Gastroesophageal sphincter (tissue), 4 donors: Measurements from ENCODE around the gene CMIP. TPM values are rescaled to one million over a fixed set of nuclear protein-coding genes. Genes with fewer than 3 reads are reported as not detected.

ENCODE experiments used
- ATAC-seq: fragments of 150-250 bp; one replicate; pipeline ENCODE4 v1.9.1; 2016; ENCODE audit warnings: mild to moderate bottlenecking, moderate library complexity
- H3K27ac ChIP-seq, 4 donors: fragments of 200-600 bp; sonication (generic) in 3 of 4; 1 replicate in 3 of 4; 2 replicates in 1 of 4; pipeline ENCODE4 v1.5.1; 2016 to 2019
- H3K27me3 ChIP-seq: fragments of 200-600 bp; sonication (generic); one replicate; pipeline ENCODE4 v1.5.1; 2019
- H3K36me3 ChIP-seq, 2 donors: fragments of 200-600 bp; sonication (generic); one replicate each; pipeline ENCODE4 v1.5.1; 2019; ENCODE audit warnings: control low read depth in 1 of 2
- H3K4me1 ChIP-seq, 3 donors: fragments of 200-600 bp; sonication (generic); 1 replicate in 2 of 3; 2 replicates in 1 of 3; pipeline ENCODE4 v1.5.1; 2016 to 2019; ENCODE audit warnings: control low read depth in 2 of 3
- H3K4me3 ChIP-seq, 2 donors: fragments of 200-600 bp; sonication (generic); one replicate each; pipeline ENCODE4 v1.5.1; 2019; ENCODE audit warnings: mild to moderate bottlenecking in 1 of 2, moderate library complexity in 1 of 2
- H3K9me3 ChIP-seq, 3 donors: fragments of 200-600 bp; sonication (generic); one replicate each; pipeline ENCODE4 v1.5.1; 2017 to 2019; ENCODE audit warnings: control low read depth in 2 of 3
- EP300 ChIP-seq: sonication (generic); formaldehyde crosslinking; IDR thresholded peaks from one replicate; pipeline ENCODE4 v1.6.1; 2017; ENCODE audit warnings: antibody characterized with exemption, mild to moderate bottlenecking
- POLR2A ChIP-seq, 2 donors: fragments of 450-650 bp; IDR thresholded peaks; one replicate each; pipeline ENCODE4 v1.6.1; 2017; ENCODE audit warnings: antibody characterized with exemption in 2 of 2, mild to moderate bottlenecking in 2 of 2, moderate library complexity in 1 of 2
- POLR2AphosphoS5 ChIP-seq: sonication (generic); formaldehyde crosslinking; IDR thresholded peaks from one replicate; pipeline ENCODE4 v1.6.1; 2017; ENCODE audit warnings: antibody characterized with exemption
- WGBS, 2 donors: methylation state at CpG; one replicate each; pipeline ENCODE4 v1.1.5; 2018; ENCODE audit warnings: low coverage in 1 of 2; 5-methylcytosine and 5-hydroxymethylcytosine counted together
- total RNA-seq, 4 donors: library from RNA; depleted of rRNA; stranded (reverse); fragments of >200 nt; gene quantifications; one replicate each; pipeline ENCODE4 v1.1.0, GENCODE V29; 2016
- TF ChIP-seq, protein P1 (sequence below), 4 experiments: fragments of 200-600 bp in 2 of 4; fragments of 450-650 bp in 2 of 4; sonication (generic) in 1 of 4; IDR thresholded peaks; one replicate each; pipeline ENCODE4 v1.5.1; 2017 to 2019; ENCODE audit warnings: antibody characterized with exemption in 4 of 4, mild to moderate bottlenecking in 2 of 4, moderate library complexity in 2 of 4

CMIP gene
- total RNA-seq, 4 donors from 2014 or later: 13.4 to 24.0 (median 19.2) TPM

GRCh38 chr16:81705261-81705660 lies 260.7 kb downstream of the CMIP start:
- Histone ChIP-seq H3K27ac (no peak overlapping the region), H3K36me3 (peaks cover 0 to 97% of the 10 kb centered on the region in 2 donors), H3K9me3 (no peaks in the 10 kb centered on the region), H3K27me3 (no peaks in the 10 kb centered on the region), H3K4me1 (peaks cover 0 to 27% (median 0%) of the 10 kb centered on the region in 3 donors), H3K4me3 (no peak overlapping the region)
- TF ChIP-seq EP300: no peak
- no peak for TF ChIP-seq POLR2AphosphoS5
- no peak for TF ChIP-seq POLR2A (IDR thresholded peaks at IDR 0.05)
- TF ChIP-seq, protein P1, sequence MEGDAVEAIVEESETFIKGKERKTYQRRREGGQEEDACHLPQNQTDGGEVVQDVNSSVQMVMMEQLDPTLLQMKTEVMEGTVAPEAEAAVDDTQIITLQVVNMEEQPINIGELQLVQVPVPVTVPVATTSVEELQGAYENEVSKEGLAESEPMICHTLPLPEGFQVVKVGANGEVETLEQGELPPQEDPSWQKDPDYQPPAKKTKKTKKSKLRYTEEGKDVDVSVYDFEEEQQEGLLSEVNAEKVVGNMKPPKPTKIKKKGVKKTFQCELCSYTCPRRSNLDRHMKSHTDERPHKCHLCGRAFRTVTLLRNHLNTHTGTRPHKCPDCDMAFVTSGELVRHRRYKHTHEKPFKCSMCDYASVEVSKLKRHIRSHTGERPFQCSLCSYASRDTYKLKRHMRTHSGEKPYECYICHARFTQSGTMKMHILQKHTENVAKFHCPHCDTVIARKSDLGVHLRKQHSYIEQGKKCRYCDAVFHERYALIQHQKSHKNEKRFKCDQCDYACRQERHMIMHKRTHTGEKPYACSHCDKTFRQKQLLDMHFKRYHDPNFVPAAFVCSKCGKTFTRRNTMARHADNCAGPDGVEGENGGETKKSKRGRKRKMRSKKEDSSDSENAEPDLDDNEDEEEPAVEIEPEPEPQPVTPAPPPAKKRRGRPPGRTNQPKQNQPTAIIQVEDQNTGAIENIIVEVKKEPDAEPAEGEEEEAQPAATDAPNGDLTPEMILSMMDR (IDR thresholded peaks at IDR 0.05): no peak
- no CpG with 5 or more reads among the region's 13 CpGs for WGBS, 2 donors
- no peak for ATAC-seq

GRCh38 chr16:81706327-81707295 lies 262.0 kb downstream of the CMIP start:
- WGBS, 2 donors: 87% methylated on average over 13 of the region's 26 CpGs; no CpG with 5 or more reads in 1 of the 2 donors
- Histone ChIP-seq H3K36me3 (peaks cover 0 to 87% of the 10 kb centered on the region in 2 donors), H3K27me3 (no peaks in the 10 kb centered on the region), H3K4me1 (peaks cover 0 to 41% (median 2%) of the 10 kb centered on the region in 3 donors), H3K4me3 (no peak overlapping the region), H3K27ac (peak overlapping the region in 1 of 4 donors; percentile 72), H3K9me3 (no peaks in the 10 kb centered on the region)
- ATAC-seq: no peak
- no peak for TF ChIP-seq POLR2AphosphoS5
- TF ChIP-seq EP300: no peak
- no peak for TF ChIP-seq POLR2A (IDR thresholded peaks at IDR 0.05)
- TF ChIP-seq, protein P1 (IDR thresholded peaks at IDR 0.05): no peak

DNA sequence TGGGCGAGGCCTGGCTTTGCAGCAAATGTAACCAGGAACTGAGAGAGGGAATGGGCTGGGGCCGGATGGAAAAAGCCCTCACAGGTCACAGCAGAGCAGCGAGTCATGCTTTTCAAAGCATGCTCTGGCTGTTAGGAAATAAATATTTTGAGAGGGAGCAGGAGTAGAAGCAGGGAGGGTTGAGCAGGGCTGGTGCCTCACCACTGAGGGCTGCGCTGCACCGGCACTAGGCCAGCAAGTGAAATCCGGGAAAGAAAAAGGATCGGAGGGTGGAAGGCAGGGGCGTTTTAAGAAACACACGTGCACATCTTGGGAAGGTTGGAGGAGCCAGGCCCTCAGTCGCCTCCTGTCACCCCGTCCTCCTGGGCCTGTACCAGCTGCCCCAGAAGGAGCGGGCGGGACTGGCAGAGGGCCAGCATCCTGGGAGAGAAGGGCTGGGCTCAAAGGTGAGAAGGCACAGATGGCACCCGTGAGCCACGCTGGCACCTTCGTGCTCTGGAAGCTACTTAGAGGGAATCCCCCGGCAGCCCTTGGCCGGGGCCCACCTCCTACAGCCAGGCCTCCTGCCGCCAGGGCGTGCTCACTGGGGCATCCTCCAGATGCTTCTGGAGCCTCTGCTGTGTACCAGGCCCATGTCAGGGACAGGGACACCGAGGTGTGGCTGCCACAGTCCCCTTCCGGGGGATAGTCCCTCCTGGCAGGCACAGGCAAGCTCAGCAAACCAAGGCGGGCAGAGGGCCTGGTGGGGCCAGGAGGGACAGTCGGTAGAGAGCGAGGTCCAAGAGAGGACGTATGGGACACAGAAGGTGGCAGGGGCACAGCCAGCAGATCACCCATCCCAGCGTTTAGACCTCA lies 263.0 kb downstream of the CMIP start:
- H3K4me3 ChIP-seq: no peak overlapping the region
- H3K9me3 ChIP-seq: no peaks in the 10 kb centered on the region
- H3K27me3 ChIP-seq: no peaks in the 10 kb centered on the region
- H3K4me1 ChIP-seq: peaks cover 0 to 45% (median 2%) of the 10 kb centered on the region in 3 donors
- WGBS, 2 donors: 47 to 57% methylated on average over 5 to 10 of the region's 27 CpGs
- H3K27ac ChIP-seq: peak overlapping the region in 3 of 4 donors; percentile 9 to 72 (median 44)
- TF ChIP-seq, protein P1 (IDR thresholded peaks at IDR 0.05): no peak
- TF ChIP-seq POLR2A (IDR thresholded peaks at IDR 0.05): no peak
- TF ChIP-seq EP300: no peak
- TF ChIP-seq POLR2AphosphoS5: peak; percentile 72
- H3K36me3 ChIP-seq: peaks cover 0 to 77% of the 10 kb centered on the region in 2 donors
- ATAC-seq: peak; percentile 35

DNA sequence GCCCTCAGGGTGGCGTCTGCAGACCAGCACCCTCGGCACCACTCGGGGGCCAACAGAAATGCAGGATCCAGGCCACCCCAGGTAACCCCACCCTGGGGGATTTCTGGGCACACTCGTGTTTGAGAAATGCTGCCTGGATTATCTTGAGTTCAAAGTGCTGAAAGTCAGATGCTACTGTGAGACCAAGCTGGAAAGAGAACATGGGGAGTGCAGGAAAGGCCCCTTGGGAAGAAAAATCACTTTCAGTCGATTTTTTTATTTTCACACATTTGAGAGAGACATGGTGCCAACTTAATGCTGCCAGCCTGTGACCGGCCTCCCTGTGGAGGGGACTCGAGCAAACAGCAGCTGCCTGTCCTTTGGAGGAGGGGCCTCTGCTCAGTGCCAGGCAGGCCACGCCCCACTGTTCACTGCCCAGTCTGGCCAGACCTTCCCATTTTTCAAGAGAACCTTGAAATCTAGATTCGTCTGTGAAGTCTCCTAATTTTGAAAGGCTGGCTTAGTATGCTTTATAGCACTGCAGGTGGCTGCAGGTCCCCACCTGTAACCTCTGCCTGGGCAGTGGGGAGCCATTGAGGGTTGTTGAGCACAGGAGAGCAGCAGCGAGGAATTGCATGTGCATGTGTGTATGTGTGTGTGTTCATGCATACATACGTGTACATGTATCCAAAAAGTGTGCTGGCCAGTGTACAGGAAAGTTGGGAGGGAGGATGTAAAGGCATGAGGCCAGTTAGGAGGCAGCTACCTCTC lies 263.8 kb downstream of the CMIP start:
- H3K4me1 ChIP-seq: peaks cover 0 to 45% (median 2%) of the 10 kb centered on the region in 3 donors
- no peak for ATAC-seq
- H3K27me3 ChIP-seq: no peaks in the 10 kb centered on the region
- no peak overlapping the region for H3K4me3 ChIP-seq
- H3K9me3 ChIP-seq: no peaks in the 10 kb centered on the region
- H3K27ac ChIP-seq: peak overlapping the region in 3 of 4 donors; percentile 9 to 72 (median 44)
- 48 to 53% methylated on average over 6 of the region's 11 CpGs for WGBS, 2 donors
- TF ChIP-seq, protein P1 (IDR thresholded peaks at IDR 0.05): no peak
- TF ChIP-seq POLR2AphosphoS5: peak; percentile 29
- H3K36me3 ChIP-seq: peaks cover 0 to 69% of the 10 kb centered on the region in 2 donors
